Measurements from ENCODE around the gene FAM234B. TPM values are rescaled to one million over a fixed set of nuclear protein-coding genes. Genes with fewer than 3 reads are reported as not detected.
"Not testable (repeated sequence)": the region's sequence is repeated elsewhere in the genome, so short reads cannot be mapped to it uniquely, and the experiment has no call there.

The FAM234B gene
- total and polyA plus RNA-seq, 2 donors (not counting 1 experiment from before 2014, with no cell fraction given), result 2.6 to 8.2 TPM

DNA sequence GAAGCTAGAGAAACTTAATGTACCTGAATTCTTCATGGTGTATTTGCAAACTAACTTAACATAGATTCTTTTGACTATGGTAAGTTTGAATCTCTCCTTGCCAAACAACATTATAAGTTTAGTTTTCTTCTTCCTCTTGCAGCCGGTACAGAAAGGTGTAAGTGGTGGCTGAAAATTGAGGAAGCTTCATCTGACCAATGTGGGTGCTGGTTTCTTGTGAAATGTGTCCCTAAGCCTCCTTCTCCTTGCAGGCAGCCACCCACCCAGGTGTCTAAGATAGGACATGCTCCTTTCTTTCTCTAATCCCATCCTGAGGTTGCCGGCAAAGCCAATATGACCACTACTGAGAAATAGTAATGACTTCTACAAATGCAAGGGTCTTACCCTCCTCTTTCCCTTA lies 38.7 kb downstream of the FAM234B start:
- Mint-ChIP-seq H3K27ac (no peak overlapping the region), H3K9me3 (ENCODE audit: insufficient read depth) (no peaks in the 10 kb centered on the region), H3K27me3 (no peaks in the 10 kb centered on the region), H3K4me1 (no peaks in the 10 kb centered on the region), H3K4me3 (no peak overlapping the region)
- no peak overlapping the region for H3K27ac ChIP-seq (ENCODE audit: low read length in 2 of 2)
- POLR2A ChIA-PET, result no interaction called here
- no peaks in the 10 kb centered on the region for H3K9me3 ChIP-seq (ENCODE audit: control extremely low read depth in 1 of 3, control insufficient read depth in 2 of 3, insufficient read depth in 1 of 3, low read length in 2 of 3)
- no peaks in the 10 kb centered on the region for H4K20me1 ChIP-seq (ENCODE audit: control insufficient read depth, insufficient read depth, low read length, poor library complexity, severe bottlenecking)
- no peak overlapping the region for H3K9ac ChIP-seq (ENCODE audit: low read length)
- no peaks in the 10 kb centered on the region for H3K79me2 ChIP-seq (ENCODE audit: control insufficient read depth, insufficient read depth, low read length)
- CTCF ChIA-PET, result no interaction called here
- H3K36me3 ChIP-seq (replicated peaks in 1 of 2; ENCODE audit: control extremely low read depth in 1 of 2, control insufficient read depth in 1 of 2, extremely low read depth in 1 of 2, insufficient read depth in 2 of 2, low read length in 1 of 2), result peaks cover 4 to 5% of the 10 kb centered on the region in 2 experiments
- TF ChIP-seq EZH2 (IDR thresholded peaks at IDR 0.05; ENCODE audit: borderline replicate concordance, insufficient read depth, low read depth, low read length, poor library complexity, severe bottlenecking), result no peak
- TF ChIP-seq, protein P1, sequence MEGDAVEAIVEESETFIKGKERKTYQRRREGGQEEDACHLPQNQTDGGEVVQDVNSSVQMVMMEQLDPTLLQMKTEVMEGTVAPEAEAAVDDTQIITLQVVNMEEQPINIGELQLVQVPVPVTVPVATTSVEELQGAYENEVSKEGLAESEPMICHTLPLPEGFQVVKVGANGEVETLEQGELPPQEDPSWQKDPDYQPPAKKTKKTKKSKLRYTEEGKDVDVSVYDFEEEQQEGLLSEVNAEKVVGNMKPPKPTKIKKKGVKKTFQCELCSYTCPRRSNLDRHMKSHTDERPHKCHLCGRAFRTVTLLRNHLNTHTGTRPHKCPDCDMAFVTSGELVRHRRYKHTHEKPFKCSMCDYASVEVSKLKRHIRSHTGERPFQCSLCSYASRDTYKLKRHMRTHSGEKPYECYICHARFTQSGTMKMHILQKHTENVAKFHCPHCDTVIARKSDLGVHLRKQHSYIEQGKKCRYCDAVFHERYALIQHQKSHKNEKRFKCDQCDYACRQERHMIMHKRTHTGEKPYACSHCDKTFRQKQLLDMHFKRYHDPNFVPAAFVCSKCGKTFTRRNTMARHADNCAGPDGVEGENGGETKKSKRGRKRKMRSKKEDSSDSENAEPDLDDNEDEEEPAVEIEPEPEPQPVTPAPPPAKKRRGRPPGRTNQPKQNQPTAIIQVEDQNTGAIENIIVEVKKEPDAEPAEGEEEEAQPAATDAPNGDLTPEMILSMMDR (IDR thresholded peaks at IDR 0.05), result no peak
- intact Hi-C loops (cut with micrococcal nuclease), result no loop called here
- DNase-seq (no peak), ATAC-seq (ENCODE audit: low read depth) (no peak)
- no peak overlapping the region for H3K4me2 ChIP-seq (replicated peaks; ENCODE audit: low read depth, low read length, poor library complexity, severe bottlenecking)
- no peak overlapping the region for H2AFZ ChIP-seq (ENCODE audit: insufficient read depth, low read depth, low read length, poor library complexity, severe bottlenecking)
- H3K4me1 ChIP-seq (ENCODE audit: control insufficient read depth in 2 of 2, insufficient read depth in 2 of 2, low read length in 2 of 2), result no peaks in the 10 kb centered on the region
- 100% methylated on average over 1 of the region's 2 CpGs for WGBS (ENCODE audit: insufficient coverage)
- H3K27me3 ChIP-seq (replicated peaks in 1 of 4; ENCODE audit: control extremely low read depth in 1 of 4, control insufficient read depth in 3 of 4, insufficient read depth in 4 of 4, low read length in 3 of 4), result no peaks in the 10 kb centered on the region
- no peak overlapping the region for H3K4me3 ChIP-seq (ENCODE audit: control extremely low read depth in 1 of 5, extremely low read depth in 1 of 5, insufficient read depth in 1 of 5, low read depth in 2 of 5, low read length in 4 of 5)

DNA sequence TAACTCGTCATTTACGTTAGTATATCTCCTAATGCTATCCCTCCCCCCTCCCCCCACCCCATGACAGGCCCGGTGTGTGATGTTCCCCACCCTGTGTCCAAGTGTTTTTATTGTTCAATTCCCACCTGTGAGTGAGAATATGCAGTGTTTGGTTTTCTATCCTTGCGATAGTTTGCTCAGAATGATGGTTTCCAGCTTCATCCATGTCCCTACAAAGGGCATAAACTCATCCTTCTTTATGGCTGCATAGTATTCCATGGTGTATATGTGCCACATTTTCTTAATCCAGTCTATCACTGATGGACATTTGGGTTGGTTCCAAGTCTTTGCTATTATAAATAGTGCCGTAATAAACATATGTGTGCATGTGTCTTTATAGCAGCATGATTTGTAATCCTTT lies 39.5 kb downstream of the FAM234B start:
- H3K27ac ChIP-seq (ENCODE audit: low read length in 2 of 2); DNase-seq; intact Hi-C loops (cut with micrococcal nuclease); H3K4me2 ChIP-seq (replicated peaks; ENCODE audit: low read depth, low read length, poor library complexity, severe bottlenecking); H3K4me1 ChIP-seq (ENCODE audit: control insufficient read depth in 2 of 2, insufficient read depth in 2 of 2, low read length in 2 of 2); H3K36me3 ChIP-seq (replicated peaks in 1 of 2; ENCODE audit: control extremely low read depth in 1 of 2, control insufficient read depth in 1 of 2, extremely low read depth in 1 of 2, insufficient read depth in 2 of 2, low read length in 1 of 2); ATAC-seq (ENCODE audit: low read depth); H3K27ac Mint-ChIP-seq; H3K9ac ChIP-seq (ENCODE audit: low read length); H3K79me2 ChIP-seq (ENCODE audit: control insufficient read depth, insufficient read depth, low read length); H3K9me3 Mint-ChIP-seq (ENCODE audit: insufficient read depth); H3K27me3 ChIP-seq (replicated peaks in 1 of 4; ENCODE audit: control extremely low read depth in 1 of 4, control insufficient read depth in 3 of 4, insufficient read depth in 4 of 4, low read length in 3 of 4); H3K4me1 Mint-ChIP-seq; H3K4me3 Mint-ChIP-seq; H4K20me1 ChIP-seq (ENCODE audit: control insufficient read depth, insufficient read depth, low read length, poor library complexity, severe bottlenecking); H3K27me3 Mint-ChIP-seq; H3K4me3 ChIP-seq (ENCODE audit: control extremely low read depth in 1 of 5, extremely low read depth in 1 of 5, insufficient read depth in 1 of 5, low read depth in 2 of 5, low read length in 4 of 5); H2AFZ ChIP-seq (ENCODE audit: insufficient read depth, low read depth, low read length, poor library complexity, severe bottlenecking); H3K9me3 ChIP-seq (ENCODE audit: control extremely low read depth in 1 of 3, control insufficient read depth in 2 of 3, insufficient read depth in 1 of 3, low read length in 2 of 3); CTCF ChIA-PET; POLR2A ChIA-PET: not testable (repeated sequence)
- no CpG with 5 or more reads among the region's 5 CpGs for WGBS (ENCODE audit: insufficient coverage)
